Right ventricle myocardium inferior (tissue), 1 donor: ENCODE data around the gene STYXL2. TPM values are rescaled to one million over a fixed set of nuclear protein-coding genes. Genes with fewer than 3 reads are reported as not detected.

ENCODE experiments used
- ATAC-seq: fragments of 200-7000 bp; cut with Tn5 transposase; one replicate; pipeline ENCODE4 v1.9.1; 2020; ENCODE audit warnings: mild to moderate bottlenecking, moderate library complexity
- DNase-seq: peaks from one replicate; pipeline ENCODE4 v3.0.0; 2021; ENCODE audit errors: missing footprints
- intact Hi-C: fragments of 100-400 bp; cut with DNase I; formaldehyde crosslinking; loops from one replicate; pipeline ENCODE4 v1.11.0; 2022
- long read RNA-seq: library from polyadenylated mRNA; unstranded; transcript quantifications from one replicate; pipeline ENCODE4 v2.0.0, GENCODE V29; 2021
- total RNA-seq: library from RNA; stranded (reverse); fragmentation: NEBNext Ultra II Directional; extraction: Animal tissue kit (Norgen Biotek cat#: 25700); gene quantifications from one replicate; pipeline ENCODE4 v1.2.1, GENCODE V29; 2021
- donor health status: DM: no; HTN: yes; CAD: no; lungs with severe emphysema.

Gene STYXL2
- total RNA-seq: 127 TPM
- long read RNA-seq, full-length matches to known transcripts: 173 of 222 reads
- long read RNA-seq, partial matches to known transcripts: 8 of 222 reads
- long read RNA-seq, other reads (novel, unspliced or antisense): 41 of 222 reads

- intact Hi-C loops: no loop called here
- ATAC-seq: peak; percentile 93
- no peak for DNase-seq
These were observed at the start of gene STYXL2 for GRCh38 chr1:167093846-167094516. TSS of gene STYXL2 (plus strand) at chr1:167094075. CDS start at chr1:167094850, 775 bp downstream.

- ATAC-seq: no peak
- intact Hi-C loops: no loop called here
- DNase-seq: no peak
These were observed 42.0 kb upstream of the STYXL2 start for GRCh38 chr1:167051907-167052306.

- DNase-seq (no peak), ATAC-seq (peak; percentile 27)
- intact Hi-C loops: no loop called here
These were observed 41.5 kb upstream of the STYXL2 start for GRCh38 chr1:167052389-167052788.

- no peak for DNase-seq
- intact Hi-C loops: no loop called here
- no peak for ATAC-seq
These were observed 39.3 kb upstream of the STYXL2 start for GRCh38 chr1:167054531-167054930.

GRCh38 chr1:167054946-167055630 is 38.8 kb upstream of the STYXL2 start:
- DNase-seq (no peak), ATAC-seq (no peak)
- intact Hi-C loops: no loop called here

- intact Hi-C loops: loop anchor here (1.0 to 2.0 kb wide), 3 partner anchors 82 to 172 kb away; partner anchors contain the start of gene ILDR2
- no peak for DNase-seq
- ATAC-seq: no peak
These were observed 37.2 kb upstream of the STYXL2 start for GRCh38 chr1:167056529-167057231.

- ATAC-seq (peak; percentile 67), DNase-seq (no peak)
- intact Hi-C loops: loop anchor here (1.0 to 2.0 kb wide), 3 partner anchors 82 to 173 kb away; partner anchors contain the start of gene ILDR2
These were observed 36.6 kb upstream of the STYXL2 start for GRCh38 chr1:167057241-167057688.

- DNase-seq (no peak), ATAC-seq (peak; percentile 55)
- intact Hi-C loops: no loop called here
These were observed 34.6 kb upstream of the STYXL2 start for GRCh38 chr1:167059045-167059808.

GRCh38 chr1:167059809-167060107 is 34.1 kb upstream of the STYXL2 start:
- intact Hi-C loops: loop anchor here (1.0 kb wide), 1 partner anchor 174 kb away; no protein-coding TSS in a partner anchor
- ATAC-seq (no peak), DNase-seq (no peak)

- ATAC-seq: no peak
- intact Hi-C loops: loop anchor here (1.0 kb wide), 1 partner anchor 175 kb away; no protein-coding TSS in a partner anchor
- DNase-seq: no peak
These were observed 33.5 kb upstream of the STYXL2 start for GRCh38 chr1:167060141-167061072.

- intact Hi-C loops: no loop called here
- ATAC-seq: no peak
These were observed 32.8 kb upstream of the STYXL2 start for GRCh38 chr1:167061073-167061464.

GRCh38 chr1:167064621-167065020 is 29.3 kb upstream of the STYXL2 start:
- ATAC-seq: no peak
- intact Hi-C loops: loop anchor here (5.0 kb wide), 2 partner anchors 58 to 468 kb away; no protein-coding TSS in a partner anchor
- DNase-seq: no peak

More at GRCh38 chr1:167061073-167061464, 32.8 kb upstream of the STYXL2 start:
- DNase-seq: no peak

GRCh38 chr1:167065471-167065870 is 28.4 kb upstream of the STYXL2 start:
- ATAC-seq: no peak
- intact Hi-C loops: loop anchor here (5.0 kb wide), 2 partner anchors 57 to 467 kb away; no protein-coding TSS in a partner anchor

GRCh38 chr1:167066333-167067122 is 27.3 kb upstream of the STYXL2 start:
- ATAC-seq: peak; percentile 84
- intact Hi-C loops: loop anchor here (1.0 to 5.0 kb wide), 4 partner anchors 56 to 466 kb away; partner anchors contain the start of gene POU2F1

More at GRCh38 chr1:167065471-167065870, 28.4 kb upstream of the STYXL2 start:
- DNase-seq: no peak

GRCh38 chr1:167067904-167068303 is 26.0 kb upstream of the STYXL2 start:
- intact Hi-C loops: loop anchor here (2.0 to 5.0 kb wide), 3 partner anchors 54 to 464 kb away; no protein-coding TSS in a partner anchor
- no peak for ATAC-seq

More at GRCh38 chr1:167066333-167067122, 27.3 kb upstream of the STYXL2 start:
- peak; percentile 86 for DNase-seq

GRCh38 chr1:167068761-167069160 is 25.1 kb upstream of the STYXL2 start:
- intact Hi-C loops: loop anchor here (5.0 kb wide), 2 partner anchors 54 to 464 kb away; no protein-coding TSS in a partner anchor
- ATAC-seq (no peak), DNase-seq (no peak)

More at GRCh38 chr1:167067904-167068303, 26.0 kb upstream of the STYXL2 start:
- DNase-seq: no peak
